T-helper 2 cell treated with Interferon-gamma antibody and Interleukin-4, amounts not matched to agents 100 ng/mL and 5 ng/mL, for 36 hours (primary cell): Measurements from ENCODE around the gene LRP1. TPM values are rescaled to one million over a fixed set of nuclear protein-coding genes. Genes with fewer than 3 reads are reported as not detected.

ENCODE experiments used
- intact Hi-C: fragments of 100-400 bp; cut with micrococcal nuclease; formaldehyde crosslinking; loops from one replicate; pipeline ENCODE4 v1.15.1; 2023
- total RNA-seq: library from RNA; stranded (reverse); gene quantifications from 2 replicates; pipeline ENCODE4 v1.2.3, GENCODE V29; 2022

Gene LRP1
- total RNA-seq, 1 donor from 2014 or later: 0.91 TPM

GRCh38 chr12:57242691-57243454, 114.6 kb downstream of the LRP1 start:
- intact Hi-C loops: loop anchor here (1.0 to 2.0 kb wide), 2 partner anchors 29 to 188 kb away; partner anchors contain the start of gene R3HDM2

- intact Hi-C loops: loop anchor here (1.0 to 2.0 kb wide), 2 partner anchors 29 to 187 kb away; partner anchors contain the start of gene R3HDM2
Measured at GRCh38 chr12:57243521-57244311, 115.4 kb downstream of the LRP1 start.

- intact Hi-C loops: no loop called here
Measured at GRCh38 chr12:57244312-57244696, 116.0 kb downstream of the LRP1 start.

GRCh38 chr12:57247041-57247440, 118.8 kb downstream of the LRP1 start:
- intact Hi-C loops: no loop called here

- intact Hi-C loops: no loop called here
Measured at GRCh38 chr12:57248934-57249742, 120.9 kb downstream of the LRP1 start.

GRCh38 chr12:57250541-57250940, 122.3 kb downstream of the LRP1 start:
- intact Hi-C loops: no loop called here

- intact Hi-C loops: no loop called here
Measured at GRCh38 chr12:57250956-57251355, 122.7 kb downstream of the LRP1 start, which contains the start of gene STAC3. Gene STAC3 (minus strand): TSS chr12:57251187. CDS start chr12:57249636, 1,551 bp downstream.

- intact Hi-C loops: no loop called here
Measured at GRCh38 chr12:57254506-57255280, 126.4 kb downstream of the LRP1 start.

- intact Hi-C loops: no loop called here
Measured at GRCh38 chr12:57255916-57256315, 127.6 kb downstream of the LRP1 start.

GRCh38 chr12:57258977-57259970, 131.0 kb downstream of the LRP1 start:
- intact Hi-C loops: no loop called here

GRCh38 chr12:57260366-57260765, 132.1 kb downstream of the LRP1 start:
- intact Hi-C loops: no loop called here

- intact Hi-C loops: no loop called here
Measured at GRCh38 chr12:57261428-57261865, 133.2 kb downstream of the LRP1 start.

GRCh38 chr12:57262126-57262822, 134.0 kb downstream of the LRP1 start:
- intact Hi-C loops: loop anchor here (2.0 kb wide), 2 partner anchors 191 to 201 kb away; no protein-coding TSS in a partner anchor

Other genes starting within 250 kb of the LRP1 start
- gene SDR9C7, start 194.1 kb upstream of the LRP1 start, total RNA-seq: not detected in 2 replicates
- 0.23 and 0.32 TPM in 2 replicates for gene RDH16, start 170.9 kb upstream of the LRP1 start, total RNA-seq
- 8.8 and 9.5 TPM in 2 replicates for gene ZBTB39, start 121.9 kb upstream of the LRP1 start, total RNA-seq
- gene TAC3, start 112.0 kb upstream of the LRP1 start, total RNA-seq: not detected in 2 replicates
- gene MYO1A, start 78.4 kb upstream of the LRP1 start, total RNA-seq: 0.64 and 1.2 TPM in 2 replicates
- gene NEMP1, start 49.7 kb upstream of the LRP1 start, total RNA-seq: 48.4 and 50.4 TPM in 2 replicates
- gene NAB2, start 39.4 kb upstream of the LRP1 start, total RNA-seq: 11.0 and 11.9 TPM in 2 replicates
- gene STAT6, start 17.1 kb upstream of the LRP1 start, total RNA-seq: 193 and 194 TPM in 2 replicates
- not detected in 2 replicates for gene LRP1-AS, start 19.1 kb downstream of the LRP1 start, total RNA-seq
- gene NXPH4, start 88.3 kb downstream of the LRP1 start, total RNA-seq: 0.43 and 1.0 TPM in 2 replicates
- 176 and 178 TPM in 2 replicates for gene SHMT2, start 101.2 kb downstream of the LRP1 start, total RNA-seq
- gene STAC3, start 122.7 kb downstream of the LRP1 start, total RNA-seq: 8.8 and 9.1 TPM in 2 replicates